GM12878 (cell line): Measurements from ENCODE around the gene VPS45. TPM values are rescaled to one million over a fixed set of nuclear protein-coding genes. Genes with fewer than 3 reads are reported as not detected.

Experiments used
- ATAC-seq: fragments of 200-7000 bp; cut with Tn5 transposase; 3 replicates; pipeline ENCODE4 v1.9.1; 2020; ENCODE audit warnings: mild to moderate bottlenecking, moderate library complexity
- BruUV-seq: library from RNA; stranded (reverse); fragments of 400-500 nt; replicated peaks from 2 replicates; lab custom pipeline; 2021; lab: Mats Ljungman, UMichigan
- CTCF ChIA-PET: fragments of 300-600 bp; sonication (Branson Sonifier 250); formaldehyde crosslinking; extraction: SDS; loops from one replicate; lab custom pipeline; 2021; ENCODE audit warnings: inconsistent platforms; lab: Yijun Ruan, JAX
- POLR2A ChIA-PET: fragments of 350-600 bp; formaldehyde crosslinking; extraction: SDS; loops from one replicate; lab custom pipeline; 2021; ENCODE audit warnings: inconsistent platforms; lab: Charles Lee
- RAD21 ChIA-PET: fragments of 300-600 bp; sonication (Branson Sonifier 250); formaldehyde crosslinking; loops from one replicate; lab custom pipeline; 2023; ENCODE audit warnings: antibody characterized with exemption; ENCODE audit not compliant: unreplicated experiment; lab: Charles Lee
- SMC1A ChIA-PET: fragments of 300-600 bp; sonication (Branson Sonifier 250); formaldehyde crosslinking; loops from one replicate; lab custom pipeline; 2023; ENCODE audit not compliant: unreplicated experiment, uncharacterized antibody; lab: Charles Lee
- DNase-seq: peaks from one replicate; pipeline ENCODE4 v3.0.0-alpha.2; 2011; ENCODE audit warnings: low read depth, low spot score
- FAIRE-seq: peaks from 3 replicates; lab custom pipeline; 2011; peaks lifted over from hg19 to GRCh38; lab: Jason Lieb, UNC
- H2AFZ ChIP-seq: 2 replicates; pipeline ENCODE4 v1.6.0; 2011; ENCODE audit warnings: low read depth, low read length, control low read depth; ENCODE audit not compliant: control insufficient read depth
- H3K27ac ChIP-seq: 2 replicates; pipeline ENCODE4 v1.5.1; 2011; ENCODE audit warnings: control low read depth; ENCODE audit not compliant: control insufficient read depth, insufficient read depth
- H3K27me3 ChIP-seq, 2 experiments: replicated peaks in 1 of 2; 2 replicates each; pipeline versions ENCODE4 v1.6.0 to v1.6.1; 2011; ENCODE audit warnings: low read length in 1 of 2; ENCODE audit not compliant: control insufficient read depth in 2 of 2, insufficient read depth in 2 of 2
- H3K36me3 ChIP-seq, 2 experiments: 2 replicates each; pipeline ENCODE4 v1.5.1; 2011; ENCODE audit warnings: low read length in 1 of 2; ENCODE audit not compliant: control insufficient read depth in 2 of 2, insufficient read depth in 2 of 2
- H3K4me1 ChIP-seq: 2 replicates; pipeline ENCODE4 v1.6.1; 2011; ENCODE audit warnings: mild to moderate bottlenecking, low read length, moderate library complexity, mixed read lengths; ENCODE audit not compliant: control insufficient read depth, insufficient read depth
- H3K4me2 ChIP-seq: 2 replicates; pipeline ENCODE4 v1.6.0; 2011; ENCODE audit warnings: control low read depth; ENCODE audit not compliant: control insufficient read depth, insufficient read depth
- H3K4me3 ChIP-seq: fragments of 200-600 bp; sonication (generic); 2 replicates; pipeline ENCODE4 v1.5.1; 2016
- H3K79me2 ChIP-seq: 2 replicates; pipeline ENCODE4 v1.6.0; 2011; ENCODE audit warnings: low read length; ENCODE audit not compliant: control insufficient read depth, insufficient read depth
- H3K9ac ChIP-seq: 2 replicates; pipeline ENCODE4 v1.8.0; 2011; ENCODE audit warnings: low read length, control low read depth, mixed read lengths; ENCODE audit not compliant: control insufficient read depth, insufficient read depth
- H3K9me3 ChIP-seq: replicated peaks from 3 replicates; pipeline ENCODE4 v1.5.1; 2011; ENCODE audit warnings: mild to moderate bottlenecking, low read length; ENCODE audit not compliant: control insufficient read depth, insufficient read depth
- H4K20me1 ChIP-seq: 2 replicates; pipeline ENCODE4 v1.6.0; 2011; ENCODE audit not compliant: control insufficient read depth, insufficient read depth
- BRCA1 ChIP-seq: IDR thresholded peaks from 2 replicates; pipeline ENCODE4 v1.6.1; 2011; ENCODE audit warnings: low read depth, low read length, improper control_type of control experiment
- EED ChIP-seq: sonication (generic); IDR thresholded peaks from 2 replicates; pipeline ENCODE4 v1.6.1; 2016; ENCODE audit warnings: antibody characterized with exemption, low read depth
- KLF5 ChIP-seq: fragments of 450-650 bp; IDR thresholded peaks from 2 replicates; pipeline ENCODE4 v1.6.1; 2014; ENCODE audit warnings: mild to moderate bottlenecking; ENCODE audit not compliant: partially characterized antibody
- SMARCA5 ChIP-seq: fragments of 450-650 bp; IDR thresholded peaks from 2 replicates; pipeline ENCODE4 v1.6.1; 2017; ENCODE audit warnings: mild to moderate bottlenecking
- SREBF2 ChIP-seq: IDR thresholded peaks from 2 replicates; pipeline ENCODE4 v1.6.1; 2012; ENCODE audit warnings: mild to moderate bottlenecking, low read length
- YY1 ChIP-seq: IDR thresholded peaks from 2 replicates; pipeline ENCODE4 v1.6.1; 2011; ENCODE audit warnings: low read depth, mild to moderate bottlenecking, low read length
- ZBED1 ChIP-seq: IDR thresholded peaks from 2 replicates; pipeline ENCODE4 v1.6.1; 2016; ENCODE audit warnings: borderline replicate concordance
- WGBS: methylation state at CpG from one replicate; pipeline ENCODE4 v1.1.6; 2016; ENCODE audit warnings: low lambda C conversion rate; ENCODE audit not compliant: insufficient replicate concordance, insufficient coverage; ENCODE audit errors: missing lambda C conversion rate; 5-methylcytosine and 5-hydroxymethylcytosine counted together
- in situ Hi-C: fragments of 300-500 bp; cut with MboI; formaldehyde crosslinking; loops from 9 replicates; pipeline ENCODE4 v1.14.3; 2018; ENCODE audit warnings: mixed read lengths
- intact Hi-C: fragments of 100-400 bp; cut with micrococcal nuclease; formaldehyde crosslinking; loops from one replicate; pipeline ENCODE4 v1.14.2; 2022; ENCODE audit not compliant: unreplicated experiment
- polyA plus RNA-seq, 11 experiments: library from polyadenylated mRNA; depleted of rRNA in 4 of 11; unstranded in 6 of 11; stranded (reverse) in 5 of 11; fragments of >200 nt; fragmentation: Nextera tagmentation in 4 of 11; fragmentation: Illumina TruSeq in 1 of 11; extraction: Ambion mirVana in 4 of 11; extraction: Trizol in 1 of 11; gene quantifications; 1 replicate in 1 of 11; 2 replicates in 10 of 11; pipeline versions ENCODE4 v1.2.1 to v1.2.3, GENCODE V29; 2011 to 2016; ENCODE audit warnings: inconsistent platforms in 2 of 11, missing spikeins in 2 of 11, low read depth in 1 of 11
- total RNA-seq, 4 experiments: library from RNA; depleted of rRNA in 3 of 4; stranded (reverse); fragments of >200 nt in 3 of 4; fragmentation: Illumina TruSeq in 1 of 4; extraction: Trizol in 1 of 4; gene quantifications; 2 replicates each; pipeline versions ENCODE4 v1.2.1 to v1.2.3, GENCODE V29; 2013 to 2021
- TF ChIP-seq, protein P1 (sequence below): IDR thresholded peaks from 2 replicates; pipeline ENCODE4 v1.6.1; 2011; ENCODE audit warnings: borderline replicate concordance, low read depth, mild to moderate bottlenecking, moderate library complexity, low read length; ENCODE audit not compliant: insufficient read depth, poor library complexity, severe bottlenecking
- TF ChIP-seq, protein P2 (sequence below): fragments of 450-650 bp; formaldehyde crosslinking; IDR thresholded peaks from 2 replicates; pipeline ENCODE4 v1.5.0; 2022; ENCODE audit warnings: mild to moderate bottlenecking, missing genetic modification characterization
- TF ChIP-seq, protein P3 (sequence below): fragments of 450-650 bp; IDR thresholded peaks from 2 replicates; pipeline ENCODE4 v1.6.1; 2016; ENCODE audit warnings: mild to moderate bottlenecking

Gene VPS45
- total and polyA plus RNA-seq, 10 of the 15 experiments (the other 5 are each of a cell fraction or from before 2014, with no cell fraction given): 24.4 to 48.7 (median 34.5) TPM

DNA sequence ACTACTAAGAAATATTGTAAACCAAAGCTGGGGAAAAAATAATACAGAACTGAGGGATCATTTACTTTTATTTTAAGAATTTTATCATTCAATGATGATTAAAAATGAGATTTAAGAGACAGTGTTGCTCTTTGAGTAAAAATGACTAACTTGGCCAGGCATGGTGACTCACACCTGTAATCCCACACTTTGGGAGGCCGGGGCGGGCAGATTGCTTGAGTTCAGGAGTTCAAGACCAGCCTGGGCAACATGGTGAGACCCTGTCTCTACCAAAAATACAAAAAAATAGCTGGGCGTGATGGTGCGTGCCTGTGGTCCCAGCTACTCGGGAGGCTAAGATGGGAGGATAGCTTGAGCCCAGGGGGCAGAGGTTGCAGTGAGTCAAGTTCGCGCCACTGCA lies 60.3 kb downstream of the VPS45 start:
- ChIA-PET POLR2A (interaction anchor here (0.8 to 1.1 kb wide), 2 partner anchors 15 to 23 kb away, joined by 3 to 4 read pairs; no protein-coding TSS in a partner anchor), RAD21 (interaction anchor here (1.1 to 1.5 kb wide), 4 partner anchors 17 to 55 kb away, joined by 3 to 4 read pairs (median 3); partner anchors contain the start of gene PLEKHO1), SMC1A (interaction anchor here (1.4 to 1.7 kb wide), 3 partner anchors 9 to 13 kb away, joined by 4 to 6 read pairs (median 6); no protein-coding TSS in a partner anchor), CTCF (interaction anchor here (0.7 to 2.1 kb wide), 8 partner anchors 12 to 166 kb away, joined by 3 to 10 read pairs (median 3); no protein-coding TSS in a partner anchor)
- Histone ChIP-seq H3K27ac (no peak overlapping the region), H2AFZ (no peak overlapping the region), H3K36me3 (no peaks in the 10 kb centered on the region), H3K9ac (no peak overlapping the region), H3K4me2 (no peak overlapping the region), H3K9me3 (no peaks in the 10 kb centered on the region), H3K79me2 (no peaks in the 10 kb centered on the region), H3K4me3 (no peak overlapping the region), H4K20me1 (no peaks in the 10 kb centered on the region), H3K27me3 (no peaks in the 10 kb centered on the region), H3K4me1 (no peaks in the 10 kb centered on the region)
- no peak for DNase-seq
- FAIRE-seq: no peak
- intact Hi-C loops (no loop called here), in situ Hi-C loops (no loop called here)
- TF ChIP-seq ZBED1 (no peak), EED (no peak)
- TF ChIP-seq, protein P1, sequence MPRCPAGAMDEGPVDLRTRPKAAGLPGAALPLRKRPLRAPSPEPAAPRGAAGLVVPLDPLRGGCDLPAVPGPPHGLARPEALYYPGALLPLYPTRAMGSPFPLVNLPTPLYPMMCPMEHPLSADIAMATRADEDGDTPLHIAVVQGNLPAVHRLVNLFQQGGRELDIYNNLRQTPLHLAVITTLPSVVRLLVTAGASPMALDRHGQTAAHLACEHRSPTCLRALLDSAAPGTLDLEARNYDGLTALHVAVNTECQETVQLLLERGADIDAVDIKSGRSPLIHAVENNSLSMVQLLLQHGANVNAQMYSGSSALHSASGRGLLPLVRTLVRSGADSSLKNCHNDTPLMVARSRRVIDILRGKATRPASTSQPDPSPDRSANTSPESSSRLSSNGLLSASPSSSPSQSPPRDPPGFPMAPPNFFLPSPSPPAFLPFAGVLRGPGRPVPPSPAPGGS: no peak
- BruUV-seq: no TSS peak
- ATAC-seq: no peak
- WGBS: 79% methylated on average over 6 of the region's 7 CpGs

DNA sequence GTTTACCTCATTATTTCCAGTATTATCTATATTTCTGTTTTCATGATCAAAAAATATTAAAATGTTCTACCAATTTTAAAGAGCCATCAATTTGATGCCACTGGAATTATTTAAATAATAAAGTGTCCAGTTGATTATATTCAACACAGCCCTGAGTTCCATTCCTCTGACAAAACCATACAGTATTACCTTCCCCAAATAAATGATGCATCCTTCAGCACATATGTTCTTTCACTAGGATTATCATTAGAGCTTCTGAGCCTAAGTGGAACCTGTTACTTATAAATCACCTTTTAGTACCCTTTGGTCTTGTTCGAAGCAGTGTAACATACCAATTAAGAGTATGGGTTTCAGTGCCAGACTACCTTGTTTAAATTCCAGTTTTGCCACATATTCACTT lies 64.8 kb downstream of the VPS45 start:
- no peaks in the 10 kb centered on the region for H3K27me3 ChIP-seq
- no peak overlapping the region for H3K4me3 ChIP-seq
- no peaks in the 10 kb centered on the region for H3K36me3 ChIP-seq
- no peaks in the 10 kb centered on the region for H3K4me1 ChIP-seq
- no peaks in the 10 kb centered on the region for H3K9me3 ChIP-seq
- FAIRE-seq: no peak
- ChIA-PET POLR2A (no interaction called here), RAD21 (interaction anchor here (1.7 kb wide), 1 partner anchor 27 kb away, joined by 3 read pairs; no protein-coding TSS in a partner anchor), CTCF (interaction anchor here (1.0 to 1.2 kb wide), 3 partner anchors 9 to 55 kb away, joined by 3 to 4 read pairs (median 3); no protein-coding TSS in a partner anchor), SMC1A (interaction anchor here (0.7 to 1.4 kb wide), 2 partner anchors 8 to 36 kb away, joined by 3 to 4 read pairs; no protein-coding TSS in a partner anchor)
- intact Hi-C loops (no loop called here), in situ Hi-C loops (no loop called here)
- BruUV-seq: no TSS peak
- no peak for ATAC-seq
- WGBS: 100% methylated on average over 1 of the region's 1 CpG
- no peaks in the 10 kb centered on the region for H4K20me1 ChIP-seq
- no peaks in the 10 kb centered on the region for H3K79me2 ChIP-seq
- no peak overlapping the region for H2AFZ ChIP-seq
- H3K9ac ChIP-seq: no peak overlapping the region
- no peak overlapping the region for H3K27ac ChIP-seq
- no peak overlapping the region for H3K4me2 ChIP-seq
- DNase-seq: no peak
- TF ChIP-seq BRCA1: no peak
- TF ChIP-seq YY1: no peak
- no peak for TF ChIP-seq SREBF2
- no peak for TF ChIP-seq KLF5
- TF ChIP-seq, protein P2, sequence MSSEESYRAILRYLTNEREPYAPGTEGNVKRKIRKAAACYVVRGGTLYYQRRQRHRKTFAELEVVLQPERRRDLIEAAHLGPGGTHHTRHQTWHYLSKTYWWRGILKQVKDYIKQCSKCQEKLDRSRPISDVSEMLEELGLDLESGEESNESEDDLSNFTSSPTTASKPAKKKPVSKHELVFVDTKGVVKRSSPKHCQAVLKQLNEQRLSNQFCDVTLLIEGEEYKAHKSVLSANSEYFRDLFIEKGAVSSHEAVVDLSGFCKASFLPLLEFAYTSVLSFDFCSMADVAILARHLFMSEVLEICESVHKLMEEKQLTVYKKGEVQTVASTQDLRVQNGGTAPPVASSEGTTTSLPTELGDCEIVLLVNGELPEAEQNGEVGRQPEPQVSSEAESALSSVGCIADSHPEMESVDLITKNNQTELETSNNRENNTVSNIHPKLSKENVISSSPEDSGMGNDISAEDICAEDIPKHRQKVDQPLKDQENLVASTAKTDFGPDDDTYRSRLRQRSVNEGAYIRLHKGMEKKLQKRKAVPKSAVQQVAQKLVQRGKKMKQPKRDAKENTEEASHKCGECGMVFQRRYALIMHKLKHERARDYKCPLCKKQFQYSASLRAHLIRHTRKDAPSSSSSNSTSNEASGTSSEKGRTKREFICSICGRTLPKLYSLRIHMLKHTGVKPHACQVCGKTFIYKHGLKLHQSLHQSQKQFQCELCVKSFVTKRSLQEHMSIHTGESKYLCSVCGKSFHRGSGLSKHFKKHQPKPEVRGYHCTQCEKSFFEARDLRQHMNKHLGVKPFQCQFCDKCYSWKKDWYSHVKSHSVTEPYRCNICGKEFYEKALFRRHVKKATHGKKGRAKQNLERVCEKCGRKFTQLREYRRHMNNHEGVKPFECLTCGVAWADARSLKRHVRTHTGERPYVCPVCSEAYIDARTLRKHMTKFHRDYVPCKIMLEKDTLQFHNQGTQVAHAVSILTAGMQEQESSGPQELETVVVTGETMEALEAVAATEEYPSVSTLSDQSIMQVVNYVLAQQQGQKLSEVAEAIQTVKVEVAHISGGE (CRISPR knock-in tag): no peak
- TF ChIP-seq SMARCA5: no peak
- TF ChIP-seq, protein P3, sequence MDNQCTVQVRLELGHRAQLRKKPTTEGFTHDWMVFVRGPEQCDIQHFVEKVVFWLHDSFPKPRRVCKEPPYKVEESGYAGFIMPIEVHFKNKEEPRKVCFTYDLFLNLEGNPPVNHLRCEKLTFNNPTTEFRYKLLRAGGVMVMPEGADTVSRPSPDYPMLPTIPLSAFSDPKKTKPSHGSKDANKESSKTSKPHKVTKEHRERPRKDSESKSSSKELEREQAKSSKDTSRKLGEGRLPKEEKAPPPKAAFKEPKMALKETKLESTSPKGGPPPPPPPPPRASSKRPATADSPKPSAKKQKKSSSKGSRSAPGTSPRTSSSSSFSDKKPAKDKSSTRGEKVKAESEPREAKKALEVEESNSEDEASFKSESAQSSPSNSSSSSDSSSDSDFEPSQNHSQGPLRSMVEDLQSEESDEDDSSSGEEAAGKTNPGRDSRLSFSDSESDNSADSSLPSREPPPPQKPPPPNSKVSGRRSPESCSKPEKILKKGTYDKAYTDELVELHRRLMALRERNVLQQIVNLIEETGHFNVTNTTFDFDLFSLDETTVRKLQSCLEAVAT: no peak
